T-helper 1 cell (primary cell): ENCODE results near the gene DPYSL4.
"Not testable (repeated sequence)": the region's sequence is repeated elsewhere in the genome, so short reads cannot be mapped to it uniquely, and the experiment has no call there.

ENCODE experiments used
- DNase-seq, 5 donors: peaks; one replicate each; pipeline ENCODE4 v3.0.0-alpha.2; 2012 to 2020

The DPYSL4 gene

GRCh38 chr10:132149917-132150316 lies 36.8 kb upstream of the DPYSL4 start:
- DNase-seq, result no peak

- DNase-seq, result no peak
Measured at GRCh38 chr10:132150777-132151176, 36.0 kb upstream of the DPYSL4 start.

GRCh38 chr10:132151286-132151950 lies 35.3 kb upstream of the DPYSL4 start:
- DNase-seq, result no peak

GRCh38 chr10:132151951-132152505 lies 34.7 kb upstream of the DPYSL4 start:
- DNase-seq, result no peak

- no peak for DNase-seq
Measured at GRCh38 chr10:132152896-132153580, 33.7 kb upstream of the DPYSL4 start.

GRCh38 chr10:132153616-132154217 lies 33.0 kb upstream of the DPYSL4 start:
- DNase-seq, result no peak

GRCh38 chr10:132154440-132154839 lies 32.3 kb upstream of the DPYSL4 start:
- no peak for DNase-seq

- no peak for DNase-seq
Measured at GRCh38 chr10:132154931-132155330, 31.8 kb upstream of the DPYSL4 start.

- no peak for DNase-seq
Measured at GRCh38 chr10:132155723-132156381, 30.9 kb upstream of the DPYSL4 start.

GRCh38 chr10:132156382-132156781 lies 30.4 kb upstream of the DPYSL4 start:
- DNase-seq, result no peak

GRCh38 chr10:132157101-132157500 lies 29.6 kb upstream of the DPYSL4 start:
- no peak for DNase-seq

GRCh38 chr10:132158122-132158741 lies 28.5 kb upstream of the DPYSL4 start:
- peak in 4 of 5 donors; percentile 31 to 64 (median 42) for DNase-seq

- peak; percentile 35 to 69 (median 63) for DNase-seq
Measured at GRCh38 chr10:132158823-132159222, 27.9 kb upstream of the DPYSL4 start.

- DNase-seq, result peak; percentile 37 to 70 (median 61)
Measured at GRCh38 chr10:132159302-132160230, 27.2 kb upstream of the DPYSL4 start.

GRCh38 chr10:132160231-132160630 lies 26.5 kb upstream of the DPYSL4 start:
- not testable (repeated sequence) for DNase-seq

GRCh38 chr10:132160834-132161622 lies 25.7 kb upstream of the DPYSL4 start:
- peak in 4 of 5 donors; percentile 23 to 61 (median 44) for DNase-seq

GRCh38 chr10:132162021-132162531 lies 24.7 kb upstream of the DPYSL4 start:
- peak in 1 of 5 donors; percentile 66 for DNase-seq

GRCh38 chr10:132162590-132163277 lies 24.0 kb upstream of the DPYSL4 start:
- no peak for DNase-seq

GRCh38 chr10:132163278-132163765 lies 23.4 kb upstream of the DPYSL4 start:
- peak in 4 of 5 donors; percentile 33 to 46 (median 40) for DNase-seq
